Measurements from ENCODE around the gene LRRC61.
A peak's percentile ranks its signal among the peaks of the same experiment; 100 is the strongest.

The LRRC61 gene

DNA sequence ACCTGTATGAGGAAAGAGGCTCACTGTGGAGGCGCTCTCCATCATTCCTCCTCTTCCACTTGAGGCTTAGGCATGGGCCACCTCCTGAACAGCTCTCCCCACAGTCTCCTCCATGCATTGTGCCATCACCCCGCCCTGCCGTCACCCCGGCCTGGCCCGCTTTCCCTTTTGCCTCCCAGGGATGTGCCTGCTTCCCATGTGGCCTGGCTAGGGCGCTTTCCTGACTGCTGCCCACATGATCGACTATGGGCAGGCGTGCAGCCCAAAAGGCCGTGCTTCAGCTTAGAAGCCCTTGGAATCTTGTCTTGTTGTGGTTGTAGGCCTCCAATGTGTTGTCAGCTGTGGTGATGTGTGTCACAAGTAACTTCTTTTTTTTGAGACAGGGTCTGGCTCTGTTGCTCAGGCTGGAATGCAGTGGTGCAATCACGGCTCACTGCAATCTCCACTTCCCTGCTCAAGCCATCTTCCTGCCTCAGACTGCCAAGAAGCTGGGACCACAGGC is 2.0 kb downstream of the LRRC61 start:
- Histone ChIP-seq H3K36me3 (ENCODE audit: control insufficient read depth, low read depth, low read length) (peaks cover 33% of the 10 kb centered on the region), H3K9me3 (ENCODE audit: control insufficient read depth, low read depth, low read length) (no peaks in the 10 kb centered on the region), H3K27me3 (ENCODE audit: control insufficient read depth, insufficient read depth, low read length) (peaks cover 8% of the 10 kb centered on the region), H3K4me3 (ENCODE audit: low read length) (no peak overlapping the region), H3K9ac (ENCODE audit: low read length) (no peak overlapping the region), H3K4me1 (ENCODE audit: control insufficient read depth, low read depth, low read length) (peaks cover 32% of the 10 kb centered on the region), H3K27ac (ENCODE audit: low read length) (no peak overlapping the region)

DNA sequence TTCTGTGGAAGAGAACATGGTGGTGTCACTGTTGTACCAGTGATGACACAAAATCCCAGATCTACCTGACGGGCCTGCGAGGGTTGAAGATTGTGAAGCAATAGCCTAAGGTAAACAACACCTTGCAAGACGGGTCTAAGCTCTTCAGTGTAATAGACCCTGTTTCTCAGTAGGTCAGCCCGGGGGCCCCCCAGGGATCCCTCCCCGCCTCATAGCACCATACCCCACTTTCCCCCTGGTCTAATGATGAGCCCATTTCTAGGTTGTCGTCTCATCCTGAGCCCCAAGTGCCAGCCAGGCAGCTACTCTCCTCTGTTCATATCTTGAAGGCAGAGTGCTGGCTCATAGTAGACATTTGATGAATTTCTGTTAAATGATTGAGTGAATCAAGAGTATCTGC is 2.7 kb downstream of the LRRC61 start:
- Histone ChIP-seq H3K27me3 (ENCODE audit: control insufficient read depth, insufficient read depth, low read length) (peaks cover 8% of the 10 kb centered on the region), H3K4me3 (ENCODE audit: low read length) (no peak overlapping the region), H3K9ac (ENCODE audit: low read length) (no peak overlapping the region), H3K4me1 (ENCODE audit: control insufficient read depth, low read depth, low read length) (peaks cover 33% of the 10 kb centered on the region), H3K9me3 (ENCODE audit: control insufficient read depth, low read depth, low read length) (no peaks in the 10 kb centered on the region), H3K36me3 (ENCODE audit: control insufficient read depth, low read depth, low read length) (peaks cover 33% of the 10 kb centered on the region), H3K27ac (ENCODE audit: low read length) (no peak overlapping the region)

DNA sequence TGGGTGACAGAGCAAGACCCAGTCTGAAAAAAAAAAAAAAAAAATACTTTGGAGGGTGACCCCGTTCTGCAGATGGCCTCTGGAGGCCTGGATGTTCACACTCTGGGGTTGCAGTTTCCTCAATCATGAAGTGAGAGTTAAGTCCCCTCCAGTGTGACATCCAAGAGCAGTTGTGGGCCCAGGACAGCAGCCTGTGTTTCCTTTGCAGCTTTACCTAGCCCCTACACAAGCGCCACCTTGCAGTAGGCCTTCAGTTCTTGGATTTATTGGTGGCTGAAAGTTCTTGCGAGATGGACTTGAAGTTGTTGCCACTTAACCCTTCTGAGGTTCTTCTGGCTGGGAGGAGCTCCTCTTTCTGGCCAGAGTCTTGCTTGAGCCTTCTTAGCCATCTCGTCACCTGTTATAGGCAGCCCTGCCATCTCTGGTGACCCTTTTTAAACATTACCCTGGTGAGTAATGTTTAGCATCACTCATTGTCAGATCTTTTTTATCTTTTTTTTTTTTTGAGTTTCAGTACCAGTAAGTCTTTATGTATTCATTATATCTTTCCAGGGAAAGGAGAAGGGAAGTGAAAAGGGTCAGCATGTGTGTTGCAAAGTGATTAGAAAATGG is 3.6 kb downstream of the LRRC61 start:
- no peak overlapping the region for H3K9ac ChIP-seq (ENCODE audit: low read length)
- peaks cover 33% of the 10 kb centered on the region for H3K4me1 ChIP-seq (ENCODE audit: control insufficient read depth, low read depth, low read length)
- H3K27ac ChIP-seq (ENCODE audit: low read length): no peak overlapping the region
- no peaks in the 10 kb centered on the region for H3K9me3 ChIP-seq (ENCODE audit: control insufficient read depth, low read depth, low read length)
- peaks cover 8% of the 10 kb centered on the region for H3K27me3 ChIP-seq (ENCODE audit: control insufficient read depth, insufficient read depth, low read length)
- no peak overlapping the region for H3K4me3 ChIP-seq (ENCODE audit: low read length)
- H3K36me3 ChIP-seq (ENCODE audit: control insufficient read depth, low read depth, low read length): peaks cover 35% of the 10 kb centered on the region

DNA sequence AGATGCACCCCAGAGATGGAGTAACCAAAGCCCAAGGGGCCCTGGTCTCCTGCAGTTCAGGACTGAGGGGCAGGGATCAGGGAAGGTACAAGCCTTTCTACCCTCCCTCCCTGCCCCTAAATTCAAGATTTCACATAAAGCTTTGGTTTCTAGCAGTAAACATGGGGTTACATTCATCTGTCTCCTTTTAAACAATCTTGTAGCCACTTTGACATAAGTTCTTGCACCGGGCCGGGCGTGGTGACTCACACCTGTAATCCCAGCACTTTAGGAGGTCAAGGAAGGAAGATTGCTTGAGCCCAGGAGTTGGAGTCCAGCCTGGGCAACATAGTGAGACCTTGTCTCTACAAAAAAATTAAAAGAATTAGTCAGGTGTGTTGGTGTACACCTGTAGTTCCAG is 4.2 kb downstream of the LRRC61 start:
- H3K36me3 ChIP-seq (ENCODE audit: control insufficient read depth, low read depth, low read length): peaks cover 35% of the 10 kb centered on the region
- H3K4me1 ChIP-seq (ENCODE audit: control insufficient read depth, low read depth, low read length): peaks cover 31% of the 10 kb centered on the region
- H3K9ac ChIP-seq (ENCODE audit: low read length): no peak overlapping the region

DNA sequence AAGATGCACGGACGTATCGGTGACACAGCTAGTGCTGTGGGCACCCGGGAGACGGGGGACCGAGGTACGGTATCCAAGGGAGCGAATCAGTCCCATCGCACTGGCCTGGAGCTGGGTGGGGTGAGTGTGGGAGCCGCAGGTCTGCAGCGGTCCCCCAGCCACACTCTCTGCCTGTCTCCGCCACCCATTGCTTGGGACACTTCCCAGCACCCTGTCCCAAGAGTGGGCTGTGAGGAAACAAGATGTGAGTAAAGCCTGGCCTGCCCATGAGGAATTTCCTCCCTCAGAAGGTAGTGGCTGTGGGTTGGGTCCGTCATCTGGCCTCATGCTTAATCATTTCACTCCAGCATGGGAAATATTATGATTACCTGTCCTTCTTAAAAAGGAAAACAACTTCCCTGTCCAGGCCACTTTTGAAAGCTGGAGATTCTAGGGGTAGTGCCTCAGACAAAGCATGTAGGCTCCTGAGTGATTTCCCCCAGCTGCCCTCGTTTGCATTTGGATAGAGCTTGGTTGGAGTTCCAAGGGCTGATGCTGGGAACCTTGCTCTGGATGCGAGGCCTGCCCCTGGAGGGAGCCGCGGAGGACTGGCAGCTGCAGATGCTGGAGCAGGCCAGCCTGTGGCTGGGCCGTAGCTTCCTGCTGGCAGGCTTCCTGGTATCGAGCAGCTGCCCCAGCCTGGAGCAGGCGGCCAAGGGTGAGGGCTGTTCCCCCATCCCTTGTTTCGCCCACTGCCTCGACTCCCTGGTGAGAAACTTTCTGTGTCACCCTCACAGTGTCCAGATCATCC is 6.4 kb downstream of the LRRC61 start:
- Histone ChIP-seq H3K27ac (ENCODE audit: low read length) (no peak overlapping the region), H3K9me3 (ENCODE audit: control insufficient read depth, low read depth, low read length) (no peaks in the 10 kb centered on the region), H3K4me1 (ENCODE audit: control insufficient read depth, low read depth, low read length) (peaks cover 20% of the 10 kb centered on the region), H3K36me3 (ENCODE audit: control insufficient read depth, low read depth, low read length) (peaks cover 35% of the 10 kb centered on the region), H3K4me3 (ENCODE audit: low read length) (no peak overlapping the region), H3K9ac (ENCODE audit: low read length) (peak overlapping the region; percentile 3), H3K27me3 (ENCODE audit: control insufficient read depth, insufficient read depth, low read length) (no peaks in the 10 kb centered on the region)

More for the DNA sequence above, 4.2 kb downstream of the LRRC61 start:
- Histone ChIP-seq H3K4me3 (ENCODE audit: low read length) (no peak overlapping the region), H3K27me3 (ENCODE audit: control insufficient read depth, insufficient read depth, low read length) (peaks cover 3% of the 10 kb centered on the region), H3K27ac (ENCODE audit: low read length) (no peak overlapping the region), H3K9me3 (ENCODE audit: control insufficient read depth, low read depth, low read length) (no peaks in the 10 kb centered on the region)

DNA sequence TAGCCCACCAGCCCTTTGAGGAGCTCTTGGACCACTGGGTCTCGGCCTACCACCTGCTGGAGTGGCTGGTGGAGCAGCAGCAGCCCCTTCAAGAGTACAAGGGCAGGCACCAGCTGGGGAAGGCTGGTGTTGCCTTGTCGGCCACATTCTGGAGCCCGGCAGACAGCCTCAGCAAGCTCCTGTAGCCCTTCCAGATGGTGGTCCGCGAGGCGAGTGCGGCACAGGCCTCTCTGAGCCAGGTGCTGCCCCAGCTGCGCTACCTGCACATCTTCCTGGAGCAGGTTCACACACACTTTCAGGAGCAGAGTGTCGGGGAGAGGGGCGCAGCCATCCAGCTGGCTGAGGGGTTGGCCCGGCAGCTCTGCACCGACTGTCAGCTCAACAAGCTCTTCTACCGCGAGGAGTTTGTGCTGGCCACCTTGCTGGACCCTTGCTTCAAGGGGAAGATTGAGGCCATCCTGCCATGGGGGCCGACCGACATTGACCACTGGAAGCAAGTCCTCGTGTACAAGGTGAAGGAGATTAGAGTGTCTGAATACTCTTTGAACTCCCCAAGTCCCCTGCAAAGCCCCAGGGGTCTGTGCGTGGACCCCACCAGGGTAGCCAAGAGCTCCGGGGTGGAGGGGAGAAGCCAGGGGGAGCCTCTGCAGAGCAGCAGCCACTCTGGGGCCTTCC is 7.2 kb downstream of the LRRC61 start:
- Histone ChIP-seq H3K4me1 (ENCODE audit: control insufficient read depth, low read depth, low read length) (peaks cover 23% of the 10 kb centered on the region), H3K27me3 (ENCODE audit: control insufficient read depth, insufficient read depth, low read length) (no peaks in the 10 kb centered on the region), H3K36me3 (ENCODE audit: control insufficient read depth, low read depth, low read length) (peaks cover 34% of the 10 kb centered on the region), H3K9me3 (ENCODE audit: control insufficient read depth, low read depth, low read length) (no peaks in the 10 kb centered on the region), H3K9ac (ENCODE audit: low read length) (no peak overlapping the region), H3K27ac (ENCODE audit: low read length) (no peak overlapping the region), H3K4me3 (ENCODE audit: low read length) (no peak overlapping the region)

DNA sequence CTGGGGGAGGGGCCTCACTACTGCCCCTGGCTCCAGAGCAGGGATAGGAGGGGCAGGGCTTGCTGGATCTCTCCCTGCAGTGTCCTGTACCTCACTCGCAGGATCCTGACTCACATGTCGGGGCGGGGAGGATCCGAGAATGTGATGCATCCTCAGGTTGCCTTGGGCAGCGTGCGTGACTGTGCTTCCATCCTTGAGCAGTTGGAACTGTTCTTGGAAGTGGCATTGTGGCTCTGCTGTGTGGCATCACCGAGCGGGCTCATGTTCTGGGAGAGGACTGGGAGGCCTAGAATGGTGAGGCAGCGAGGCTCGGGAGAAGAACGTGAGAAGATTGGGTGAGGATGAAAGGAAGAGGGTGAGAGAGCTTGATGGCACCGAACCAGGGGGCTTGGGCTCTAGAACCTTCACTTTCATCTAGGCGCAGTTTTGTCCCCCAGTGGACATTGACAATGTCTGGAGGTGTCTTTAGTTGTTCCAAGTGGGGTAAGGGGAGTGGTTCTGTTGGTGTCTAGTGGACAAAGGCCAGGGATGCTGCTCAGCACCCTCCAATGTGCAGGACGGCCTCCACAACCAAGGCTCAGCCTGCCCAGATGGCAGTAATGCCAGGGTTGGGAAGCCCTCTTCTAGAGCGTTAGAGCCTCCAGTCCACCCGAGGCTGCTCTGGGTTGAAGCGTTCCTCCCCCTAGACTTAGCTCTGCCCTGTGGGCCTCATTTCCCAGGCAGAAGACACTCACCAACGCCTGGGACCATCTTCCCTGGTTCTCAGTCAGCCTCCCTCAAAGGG is 9.9 kb downstream of the LRRC61 start:
- Histone ChIP-seq H3K27ac (ENCODE audit: low read length) (no peak overlapping the region), H3K9ac (ENCODE audit: low read length) (no peak overlapping the region), H3K4me1 (ENCODE audit: control insufficient read depth, low read depth, low read length) (peaks cover 32% of the 10 kb centered on the region), H3K9me3 (ENCODE audit: control insufficient read depth, low read depth, low read length) (no peaks in the 10 kb centered on the region), H3K4me3 (ENCODE audit: low read length) (no peak overlapping the region), H3K27me3 (ENCODE audit: control insufficient read depth, insufficient read depth, low read length) (no peaks in the 10 kb centered on the region), H3K36me3 (ENCODE audit: control insufficient read depth, low read depth, low read length) (peaks cover 16% of the 10 kb centered on the region)

DNA sequence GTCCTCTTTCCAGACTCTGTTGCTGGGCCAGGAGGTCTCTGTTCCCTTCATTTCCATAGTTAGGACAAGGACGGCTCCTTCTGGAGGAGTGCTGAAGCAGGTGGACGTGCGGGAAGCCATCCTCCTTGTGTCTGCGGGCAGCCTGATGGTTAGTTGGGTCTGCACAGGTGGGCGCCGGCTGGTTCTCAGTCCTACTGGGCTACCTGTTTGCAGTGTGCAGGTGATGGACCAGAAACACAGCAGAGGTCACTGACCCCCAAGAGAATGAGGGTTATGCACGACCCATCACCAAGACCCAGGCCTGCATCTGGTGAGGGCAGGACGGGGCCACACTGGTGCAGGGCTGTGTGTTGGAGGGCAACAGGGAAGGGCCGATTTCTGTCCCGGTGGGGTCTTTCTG is 10.5 kb downstream of the LRRC61 start:
- H3K4me1 ChIP-seq (ENCODE audit: control insufficient read depth, low read depth, low read length): peaks cover 28% of the 10 kb centered on the region
- H3K4me3 ChIP-seq (ENCODE audit: low read length): no peak overlapping the region
- H3K27me3 ChIP-seq (ENCODE audit: control insufficient read depth, insufficient read depth, low read length): no peaks in the 10 kb centered on the region
- no peaks in the 10 kb centered on the region for H3K9me3 ChIP-seq (ENCODE audit: control insufficient read depth, low read depth, low read length)
- no peak overlapping the region for H3K27ac ChIP-seq (ENCODE audit: low read length)
- H3K36me3 ChIP-seq (ENCODE audit: control insufficient read depth, low read depth, low read length): peaks cover 12% of the 10 kb centered on the region
- no peak overlapping the region for H3K9ac ChIP-seq (ENCODE audit: low read length)

DNA sequence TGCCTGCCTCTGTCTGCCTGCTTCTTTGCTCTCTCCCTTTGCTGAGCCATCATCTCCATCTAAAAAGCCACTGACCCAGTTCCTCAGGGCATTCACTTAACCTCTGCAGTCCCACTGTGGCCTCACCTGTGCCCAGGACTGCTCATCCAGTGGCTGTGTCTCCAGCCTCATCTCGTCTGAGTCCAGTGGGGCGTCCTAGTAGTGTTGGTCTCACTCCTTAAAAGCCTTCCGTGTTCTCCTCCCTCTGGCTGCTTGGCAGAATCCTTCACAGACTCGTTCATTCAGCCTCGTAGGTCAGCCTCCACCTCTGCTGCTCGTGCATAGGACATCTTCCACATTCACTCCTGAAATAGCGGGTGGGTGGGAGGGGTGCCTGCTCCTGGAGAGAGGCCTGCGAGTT is 11.0 kb downstream of the LRRC61 start:
- H3K4me1 ChIP-seq (ENCODE audit: control insufficient read depth, low read depth, low read length): peaks cover 23% of the 10 kb centered on the region
- H3K4me3 ChIP-seq (ENCODE audit: low read length): no peak overlapping the region
- no peak overlapping the region for H3K27ac ChIP-seq (ENCODE audit: low read length)
- no peak overlapping the region for H3K9ac ChIP-seq (ENCODE audit: low read length)
- peaks cover 9% of the 10 kb centered on the region for H3K36me3 ChIP-seq (ENCODE audit: control insufficient read depth, low read depth, low read length)
- no peaks in the 10 kb centered on the region for H3K27me3 ChIP-seq (ENCODE audit: control insufficient read depth, insufficient read depth, low read length)
- no peaks in the 10 kb centered on the region for H3K9me3 ChIP-seq (ENCODE audit: control insufficient read depth, low read depth, low read length)

DNA sequence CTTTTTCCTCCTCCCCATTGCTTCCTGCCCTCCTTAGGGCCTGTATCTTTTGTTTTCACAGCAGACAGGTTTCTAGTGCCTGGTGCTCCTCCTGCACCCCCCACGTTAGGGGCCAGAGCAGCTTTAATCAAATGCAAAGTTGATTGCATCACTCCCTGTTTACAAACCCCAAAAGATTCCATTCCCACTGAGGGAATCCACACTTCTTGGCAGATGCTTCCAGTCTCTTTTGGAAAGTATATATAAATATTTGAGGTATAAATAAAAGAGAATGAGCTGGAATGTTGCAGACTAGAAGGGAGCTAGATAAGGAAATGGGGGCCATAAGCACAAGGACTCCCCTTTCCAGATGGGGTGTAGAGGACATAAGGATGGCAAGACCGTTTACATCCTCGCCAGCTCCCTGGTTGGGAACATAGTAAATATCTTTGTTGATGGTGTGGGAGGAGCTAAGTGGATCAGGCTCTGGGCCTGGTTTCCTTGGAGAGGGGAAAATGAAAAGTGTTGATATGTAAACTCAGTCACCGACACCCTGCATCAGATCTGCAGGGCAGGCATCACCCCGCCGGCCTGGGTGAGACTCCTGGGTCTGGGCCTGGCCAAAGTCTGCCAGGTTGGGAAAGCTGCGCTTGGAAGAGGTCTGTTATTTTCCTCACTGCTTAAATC is 12.1 kb downstream of the LRRC61 start:
- H3K9me3 ChIP-seq (ENCODE audit: control insufficient read depth, low read depth, low read length): no peaks in the 10 kb centered on the region
- peaks cover 5% of the 10 kb centered on the region for H3K27me3 ChIP-seq (ENCODE audit: control insufficient read depth, insufficient read depth, low read length)
- H3K9ac ChIP-seq (ENCODE audit: low read length): peak overlapping the region; percentile 53
- peaks cover 18% of the 10 kb centered on the region for H3K4me1 ChIP-seq (ENCODE audit: control insufficient read depth, low read depth, low read length)
- peaks cover 9% of the 10 kb centered on the region for H3K36me3 ChIP-seq (ENCODE audit: control insufficient read depth, low read depth, low read length)
- H3K4me3 ChIP-seq (ENCODE audit: low read length): no peak overlapping the region
- H3K27ac ChIP-seq (ENCODE audit: low read length): peak overlapping the region; percentile 49

DNA sequence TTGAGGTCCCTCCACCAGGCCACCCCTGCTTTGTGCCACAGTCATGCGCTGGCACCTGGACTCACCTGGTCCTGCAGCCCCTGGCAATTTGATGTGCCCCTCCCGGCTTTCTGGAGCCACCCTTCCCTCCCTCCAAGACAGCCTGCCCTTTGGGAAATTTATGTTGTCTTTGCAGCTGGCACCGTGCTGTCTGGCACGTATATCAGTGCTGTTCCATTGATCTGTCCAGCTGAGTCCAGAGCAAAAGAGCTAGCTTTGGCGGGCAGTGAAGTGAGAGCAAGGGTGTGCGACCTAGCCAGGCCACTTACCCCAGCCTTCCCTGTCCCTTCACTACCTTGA is 12.6 kb downstream of the LRRC61 start:
- H3K27ac ChIP-seq (ENCODE audit: low read length): peak overlapping the region; percentile 49

More for the DNA sequence above, 12.6 kb downstream of the LRRC61 start:
- Histone ChIP-seq H3K27me3 (ENCODE audit: control insufficient read depth, insufficient read depth, low read length) (peaks cover 8% of the 10 kb centered on the region), H3K4me3 (ENCODE audit: low read length) (no peak overlapping the region), H3K36me3 (ENCODE audit: control insufficient read depth, low read depth, low read length) (peaks cover 9% of the 10 kb centered on the region), H3K4me1 (ENCODE audit: control insufficient read depth, low read depth, low read length) (peaks cover 18% of the 10 kb centered on the region), H3K9ac (ENCODE audit: low read length) (peak overlapping the region; percentile 53), H3K9me3 (ENCODE audit: control insufficient read depth, low read depth, low read length) (no peaks in the 10 kb centered on the region)

Measured in iPS-18a (cell line).